T-helper 1 cell treated with Interleukin-12 subunit alpha and Interleukin-12 subunit beta and Interleukin-4 antibody, amounts not matched to agents 30 μg/mL and 1 μg/mL, for 36 hours (primary cell): ENCODE measurements around the gene CYBA.

Source experiments
- H3K27ac Mint-ChIP-seq: one replicate; pipeline ENCODE4 v1.8.0; 2021; ENCODE audit warnings: mild to moderate bottlenecking, mixed read lengths
- H3K27me3 Mint-ChIP-seq: one replicate; pipeline ENCODE4 v1.8.0; 2021; ENCODE audit warnings: low read depth, mixed read lengths
- H3K36me3 Mint-ChIP-seq: one replicate; pipeline ENCODE4 v1.8.0; 2021; ENCODE audit warnings: low read depth, mixed read lengths
- H3K4me1 Mint-ChIP-seq: one replicate; pipeline ENCODE4 v1.8.0; 2021; ENCODE audit warnings: low read depth, mixed read lengths
- H3K4me3 Mint-ChIP-seq: one replicate; pipeline ENCODE4 v1.8.0; 2021; ENCODE audit warnings: mild to moderate bottlenecking, moderate library complexity, mixed read lengths
- H3K9me3 Mint-ChIP-seq: one replicate; pipeline ENCODE4 v1.8.0; 2021; ENCODE audit warnings: mixed read lengths

Gene CYBA

GRCh38 chr16:88659160-88659559, 8.3 kb upstream of the CYBA start:
- Mint-ChIP-seq H3K9me3 (no peaks in the 10 kb centered on the region), H3K36me3 (peaks cover 10% of the 10 kb centered on the region), H3K27me3 (no peaks in the 10 kb centered on the region), H3K4me1 (peaks cover 14% of the 10 kb centered on the region), H3K4me3 (no peak overlapping the region), H3K27ac (no peak overlapping the region)

GRCh38 chr16:88658714-88659113, 7.9 kb upstream of the CYBA start:
- peaks cover 12% of the 10 kb centered on the region for H3K4me1 Mint-ChIP-seq
- no peak overlapping the region for H3K4me3 Mint-ChIP-seq
- peaks cover 10% of the 10 kb centered on the region for H3K36me3 Mint-ChIP-seq
- H3K9me3 Mint-ChIP-seq = no peaks in the 10 kb centered on the region
- no peaks in the 10 kb centered on the region for H3K27me3 Mint-ChIP-seq
- H3K27ac Mint-ChIP-seq = no peak overlapping the region

GRCh38 chr16:88657371-88657770, 6.5 kb upstream of the CYBA start:
- H3K4me3 Mint-ChIP-seq = no peak overlapping the region
- H3K27ac Mint-ChIP-seq = no peak overlapping the region
- H3K9me3 Mint-ChIP-seq = no peaks in the 10 kb centered on the region
- H3K4me1 Mint-ChIP-seq = peaks cover 12% of the 10 kb centered on the region
- no peaks in the 10 kb centered on the region for H3K27me3 Mint-ChIP-seq
- H3K36me3 Mint-ChIP-seq = peaks cover 12% of the 10 kb centered on the region

DNA sequence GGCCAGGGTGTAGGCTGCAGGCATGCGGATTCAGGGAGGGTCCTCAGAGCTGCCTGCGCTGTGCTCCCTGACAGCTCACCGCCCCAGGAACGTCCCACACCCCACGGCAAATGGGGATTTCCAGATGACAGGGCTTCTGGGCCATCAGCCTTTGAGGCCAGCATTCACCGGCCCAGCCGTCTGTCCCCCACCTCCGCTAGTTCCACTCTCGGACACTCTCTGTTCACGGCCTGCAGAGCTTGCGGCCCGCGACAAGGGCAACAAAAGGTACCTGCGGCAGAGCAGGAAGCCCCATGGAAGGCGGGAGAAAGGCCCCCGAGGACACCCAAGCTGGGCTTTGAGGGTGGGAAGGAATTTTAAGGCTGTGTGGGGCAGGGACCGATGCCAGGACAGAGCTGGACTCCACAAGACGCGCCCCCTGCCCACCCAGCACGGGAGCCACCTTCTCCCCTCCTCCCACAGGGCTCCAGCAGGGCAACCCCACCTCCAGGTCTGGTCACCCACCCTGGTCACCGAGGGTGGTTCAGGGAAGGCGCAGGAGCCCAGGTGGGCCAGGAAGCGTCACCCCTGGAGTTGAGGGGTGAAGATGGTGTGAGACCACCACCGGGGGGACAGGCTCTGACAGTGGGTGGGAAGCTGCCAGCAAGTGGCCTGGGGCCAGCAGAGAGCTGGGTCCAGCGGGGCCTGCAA, 5.6 kb upstream of the CYBA start:
- no peaks in the 10 kb centered on the region for H3K9me3 Mint-ChIP-seq
- no peaks in the 10 kb centered on the region for H3K27me3 Mint-ChIP-seq
- H3K4me3 Mint-ChIP-seq = no peak overlapping the region
- peaks cover 9% of the 10 kb centered on the region for H3K4me1 Mint-ChIP-seq
- H3K27ac Mint-ChIP-seq = no peak overlapping the region
- peaks cover 9% of the 10 kb centered on the region for H3K36me3 Mint-ChIP-seq

DNA sequence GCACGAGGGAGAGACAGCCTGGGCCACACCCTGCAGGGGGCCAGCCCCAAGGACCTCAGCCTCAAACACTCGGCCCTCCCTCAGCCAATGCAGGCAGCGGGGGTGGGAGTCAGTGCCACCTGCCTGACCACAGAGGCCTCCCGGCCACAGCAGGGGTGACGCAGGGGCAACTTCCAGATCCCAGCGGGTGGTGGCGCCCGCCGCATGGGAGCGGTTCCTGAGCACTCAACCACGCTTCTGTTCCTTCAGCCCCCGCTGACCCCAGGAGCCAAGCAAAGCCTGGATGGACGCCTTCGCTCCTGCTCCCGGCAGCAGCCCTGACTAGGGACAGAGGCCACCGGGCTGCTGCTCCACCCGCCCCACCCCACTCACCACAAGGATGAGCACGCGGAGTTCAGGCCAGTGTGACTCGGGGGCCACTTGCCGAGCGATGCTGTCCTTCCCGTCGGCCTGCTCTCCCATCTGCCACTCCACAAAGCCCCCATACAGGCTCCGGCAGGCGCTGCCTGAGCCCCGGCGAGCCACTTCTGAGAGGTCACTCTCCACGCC, 5.0 kb upstream of the CYBA start:
- Mint-ChIP-seq H3K4me1 (peaks cover 7% of the 10 kb centered on the region), H3K27me3 (no peaks in the 10 kb centered on the region), H3K36me3 (peaks cover 11% of the 10 kb centered on the region), H3K9me3 (no peaks in the 10 kb centered on the region), H3K4me3 (no peak overlapping the region), H3K27ac (no peak overlapping the region)

GRCh38 chr16:88655053-88655732, 4.3 kb upstream of the CYBA start:
- Mint-ChIP-seq H3K4me3 (no peak overlapping the region), H3K27me3 (no peaks in the 10 kb centered on the region), H3K36me3 (peaks cover 11% of the 10 kb centered on the region), H3K27ac (no peak overlapping the region), H3K9me3 (no peaks in the 10 kb centered on the region), H3K4me1 (peaks cover 7% of the 10 kb centered on the region)

GRCh38 chr16:88654363-88655052, 3.7 kb upstream of the CYBA start:
- H3K4me1 Mint-ChIP-seq = peaks cover 7% of the 10 kb centered on the region
- no peak overlapping the region for H3K27ac Mint-ChIP-seq
- no peak overlapping the region for H3K4me3 Mint-ChIP-seq
- H3K27me3 Mint-ChIP-seq = no peaks in the 10 kb centered on the region
- H3K9me3 Mint-ChIP-seq = no peaks in the 10 kb centered on the region
- H3K36me3 Mint-ChIP-seq = peaks cover 12% of the 10 kb centered on the region

DNA sequence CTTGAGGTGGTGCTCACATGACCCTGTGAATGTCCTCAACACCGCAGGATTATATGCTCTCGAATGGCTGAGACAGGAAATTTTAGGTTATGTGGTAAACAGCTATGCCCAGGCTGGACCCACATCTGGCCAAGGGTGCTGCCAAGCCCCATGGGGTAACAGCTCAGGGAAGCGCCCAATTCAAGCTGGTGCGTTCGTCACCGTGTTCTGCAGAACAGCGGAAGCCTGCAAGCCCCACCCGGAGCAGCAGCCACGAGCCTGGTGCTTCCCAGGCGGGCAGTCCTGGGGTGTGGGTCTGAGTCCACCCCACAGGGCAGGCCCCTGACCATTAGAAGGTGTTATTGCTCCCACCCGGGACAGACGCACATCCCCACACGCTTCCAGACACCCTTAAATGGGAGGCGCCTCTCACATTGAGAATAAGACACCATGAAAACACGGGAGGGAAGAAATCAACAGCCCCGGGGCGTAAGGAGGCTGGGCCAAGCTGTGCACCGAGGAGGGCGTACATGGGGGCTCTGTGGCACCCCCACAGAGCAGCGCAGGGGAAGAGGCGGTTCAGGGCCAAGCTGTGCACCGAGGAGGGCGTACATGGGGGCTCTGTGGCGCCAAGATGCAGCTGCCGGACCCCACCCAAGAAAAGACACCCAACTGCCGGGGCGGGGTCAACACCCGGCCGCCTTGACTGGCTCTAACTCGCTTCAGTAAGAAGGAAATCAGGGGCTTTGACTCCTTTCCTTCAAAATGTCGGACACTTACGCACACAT, 2.9 kb upstream of the CYBA start:
- Mint-ChIP-seq H3K36me3 (peaks cover 17% of the 10 kb centered on the region), H3K4me3 (no peak overlapping the region), H3K9me3 (no peaks in the 10 kb centered on the region), H3K27ac (peak overlapping the region; percentile 66), H3K27me3 (no peaks in the 10 kb centered on the region), H3K4me1 (peaks cover 13% of the 10 kb centered on the region)

DNA sequence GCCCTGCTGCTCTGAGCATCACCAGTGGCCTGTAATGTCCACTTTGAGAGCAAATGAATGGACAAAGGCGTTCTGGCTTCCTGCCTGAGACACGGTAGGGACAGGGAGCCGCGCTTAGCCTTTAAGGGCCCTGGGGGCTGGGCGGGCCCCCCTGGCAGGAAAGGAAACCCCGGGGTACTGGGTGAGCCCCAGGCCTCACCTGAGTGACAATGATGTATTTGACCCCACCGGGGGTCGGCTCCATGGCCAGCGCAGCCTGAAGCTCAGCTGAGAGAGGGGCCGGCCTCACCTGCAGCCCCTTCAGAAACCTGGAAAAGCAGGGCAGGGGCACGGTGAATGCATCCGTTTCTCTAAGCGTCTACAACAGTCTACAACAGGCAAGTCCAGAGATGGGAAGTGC, 2.2 kb upstream of the CYBA start:
- Mint-ChIP-seq H3K4me3 (no peak overlapping the region), H3K27ac (peak overlapping the region; percentile 66), H3K9me3 (no peaks in the 10 kb centered on the region), H3K4me1 (peaks cover 13% of the 10 kb centered on the region), H3K36me3 (peaks cover 17% of the 10 kb centered on the region), H3K27me3 (no peaks in the 10 kb centered on the region)

GRCh38 chr16:88652762-88653063, 1.9 kb upstream of the CYBA start:
- no peak overlapping the region for H3K4me3 Mint-ChIP-seq
- peaks cover 13% of the 10 kb centered on the region for H3K4me1 Mint-ChIP-seq
- H3K9me3 Mint-ChIP-seq = no peaks in the 10 kb centered on the region
- H3K27ac Mint-ChIP-seq = no peak overlapping the region
- H3K27me3 Mint-ChIP-seq = no peaks in the 10 kb centered on the region
- peaks cover 17% of the 10 kb centered on the region for H3K36me3 Mint-ChIP-seq

GRCh38 chr16:88651989-88652761, 1.3 kb upstream of the CYBA start:
- Mint-ChIP-seq H3K27me3 (no peaks in the 10 kb centered on the region), H3K9me3 (no peaks in the 10 kb centered on the region), H3K27ac (peak overlapping the region; percentile 79), H3K4me1 (peaks cover 13% of the 10 kb centered on the region), H3K4me3 (no peak overlapping the region), H3K36me3 (peaks cover 17% of the 10 kb centered on the region)

- peak overlapping the region; percentile 89 for H3K4me3 Mint-ChIP-seq
- H3K36me3 Mint-ChIP-seq = peaks cover 17% of the 10 kb centered on the region
- H3K9me3 Mint-ChIP-seq = no peaks in the 10 kb centered on the region
- peak overlapping the region; percentile 96 for H3K27ac Mint-ChIP-seq
- no peaks in the 10 kb centered on the region for H3K27me3 Mint-ChIP-seq
- H3K4me1 Mint-ChIP-seq = peaks cover 13% of the 10 kb centered on the region
Measured at GRCh38 chr16:88651276-88651988, 579 bp upstream of the CYBA start.

GRCh38 chr16:88649924-88650748, 717 bp downstream of the CYBA start:
- Mint-ChIP-seq H3K4me3 (peak overlapping the region; percentile 89), H3K36me3 (peaks cover 20% of the 10 kb centered on the region), H3K27me3 (no peaks in the 10 kb centered on the region), H3K27ac (peak overlapping the region; percentile 75), H3K9me3 (no peaks in the 10 kb centered on the region), H3K4me1 (peaks cover 13% of the 10 kb centered on the region)
